ENCODE data around the gene LARP4.

DNA sequence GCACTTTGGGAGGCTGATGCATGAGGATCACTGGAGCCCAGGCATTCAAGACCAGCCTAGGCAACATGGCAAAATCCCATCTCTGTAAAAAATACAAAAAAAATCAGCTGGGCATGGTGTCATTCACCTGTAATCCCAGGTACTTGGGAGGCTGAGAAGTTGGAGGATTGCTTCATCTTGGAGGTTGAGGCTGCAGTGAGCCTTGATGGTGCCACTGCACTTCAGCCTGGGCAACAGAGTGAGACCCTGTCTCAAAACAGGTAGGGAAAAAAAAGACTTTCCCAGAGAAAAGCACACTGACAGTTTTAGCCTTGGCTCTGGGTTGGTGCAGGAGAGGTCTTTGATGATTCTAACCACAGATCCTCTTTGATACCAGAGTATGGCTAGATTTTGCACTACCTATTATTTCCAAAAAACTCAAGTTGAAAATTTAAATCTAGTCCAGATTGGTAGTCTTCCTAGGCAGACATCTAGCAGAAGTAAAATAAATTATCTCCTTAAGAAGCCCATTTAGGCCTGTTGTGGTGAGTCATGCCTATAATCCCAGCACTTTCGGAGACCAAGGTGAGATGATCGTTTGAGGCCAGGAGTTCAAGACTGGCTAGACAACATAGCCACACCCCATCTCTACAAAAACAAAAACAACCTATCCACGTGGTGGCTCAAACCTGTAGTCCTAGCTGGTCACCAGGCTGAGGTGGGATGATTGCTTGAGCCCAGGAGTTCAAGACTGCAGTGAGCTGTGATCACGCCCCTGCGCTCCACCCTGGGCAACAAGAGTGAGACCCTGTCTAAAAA, 18.6 kb downstream of the LARP4 start:
- TF ChIP-seq, protein P1, sequence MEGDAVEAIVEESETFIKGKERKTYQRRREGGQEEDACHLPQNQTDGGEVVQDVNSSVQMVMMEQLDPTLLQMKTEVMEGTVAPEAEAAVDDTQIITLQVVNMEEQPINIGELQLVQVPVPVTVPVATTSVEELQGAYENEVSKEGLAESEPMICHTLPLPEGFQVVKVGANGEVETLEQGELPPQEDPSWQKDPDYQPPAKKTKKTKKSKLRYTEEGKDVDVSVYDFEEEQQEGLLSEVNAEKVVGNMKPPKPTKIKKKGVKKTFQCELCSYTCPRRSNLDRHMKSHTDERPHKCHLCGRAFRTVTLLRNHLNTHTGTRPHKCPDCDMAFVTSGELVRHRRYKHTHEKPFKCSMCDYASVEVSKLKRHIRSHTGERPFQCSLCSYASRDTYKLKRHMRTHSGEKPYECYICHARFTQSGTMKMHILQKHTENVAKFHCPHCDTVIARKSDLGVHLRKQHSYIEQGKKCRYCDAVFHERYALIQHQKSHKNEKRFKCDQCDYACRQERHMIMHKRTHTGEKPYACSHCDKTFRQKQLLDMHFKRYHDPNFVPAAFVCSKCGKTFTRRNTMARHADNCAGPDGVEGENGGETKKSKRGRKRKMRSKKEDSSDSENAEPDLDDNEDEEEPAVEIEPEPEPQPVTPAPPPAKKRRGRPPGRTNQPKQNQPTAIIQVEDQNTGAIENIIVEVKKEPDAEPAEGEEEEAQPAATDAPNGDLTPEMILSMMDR (IDR thresholded peaks at IDR 0.05), result no peak
- TF ChIP-seq EP300 (IDR thresholded peaks at IDR 0.05) (no peak), POLR2AphosphoS5 (IDR thresholded peaks at IDR 0.05) (no peak), POLR2A (IDR thresholded peaks at IDR 0.05) (no peak)

Data from gastroesophageal sphincter (tissue), 3 donors.